ENCODE data around the gene SCAMP3.

SCAMP3 gene

GRCh38 chr1:155251566-155251965, 10.6 kb downstream of the SCAMP3 start:
- Histone ChIP-seq H3K79me1 (replicated peaks; ENCODE audit: low read length, poor library complexity, severe bottlenecking) (peaks cover 18% of the 10 kb centered on the region), H2AK5ac (ENCODE audit: low read length, severe bottlenecking) (no peak overlapping the region), H2BK120ac (ENCODE audit: low read depth, low read length) (no peak overlapping the region), H3K4me3 (ENCODE audit: insufficient read depth in 1 of 2, low read depth in 1 of 2, low read length in 2 of 2) (no peak overlapping the region), H3K18ac (ENCODE audit: low read depth in 1 of 2, low read length in 2 of 2) (no peak overlapping the region), H3K9me3 (ENCODE audit: control insufficient read depth, low read length) (no peaks in the 10 kb centered on the region), H3K27ac (ENCODE audit: low read length, poor library complexity, severe bottlenecking) (no peak overlapping the region), H3K14ac (ENCODE audit: low read length in 2 of 2) (peak overlapping the region in 1 of 2 experiments; percentile 19), H3K4ac (ENCODE audit: low read depth in 1 of 2, low read length in 2 of 2) (no peak overlapping the region), H3K9ac (ENCODE audit: low read length) (peak overlapping the region; percentile 59), H3K36me3 (ENCODE audit: control insufficient read depth in 1 of 2, insufficient read depth in 2 of 2, low read depth in 1 of 2, low read length in 2 of 2) (peaks cover 43 to 49% of the 10 kb centered on the region in 2 experiments), H4K91ac (ENCODE audit: low read length) (no peak overlapping the region), H2BK5ac (ENCODE audit: low read depth, low read length, poor library complexity, severe bottlenecking) (no peak overlapping the region), H4K8ac (ENCODE audit: low read length) (no peak overlapping the region), H3K23ac (ENCODE audit: low read length in 2 of 2) (no peak overlapping the region), H3K4me1 (ENCODE audit: control insufficient read depth, insufficient read depth, low read depth, low read length) (peaks cover 30% of the 10 kb centered on the region), H3K4me2 (ENCODE audit: low read length, poor library complexity, severe bottlenecking) (no peak overlapping the region), H2AFZ (ENCODE audit: low read depth, low read length) (no peak overlapping the region), H3K27me3 (ENCODE audit: control insufficient read depth in 1 of 2, insufficient read depth in 1 of 2, low read length in 2 of 2) (no peaks in the 10 kb centered on the region), H2BK15ac (ENCODE audit: low read depth, poor library complexity, severe bottlenecking) (no peak overlapping the region), H2BK12ac (ENCODE audit: low read length in 2 of 2) (no peak overlapping the region)
- DNase-seq = no peak
- 84% methylated on average over 6 of the region's 7 CpGs for WGBS

- H2AK5ac ChIP-seq (ENCODE audit: low read length, severe bottlenecking) = no peak overlapping the region
- peak overlapping the region in 1 of 2 experiments; percentile 79 for H3K4ac ChIP-seq (ENCODE audit: low read depth in 1 of 2, low read length in 2 of 2)
- peak overlapping the region; percentile 72 for H2AFZ ChIP-seq (ENCODE audit: low read depth, low read length)
- H3K36me3 ChIP-seq (ENCODE audit: control insufficient read depth in 1 of 2, insufficient read depth in 2 of 2, low read depth in 1 of 2, low read length in 2 of 2) = peaks cover 41 to 44% of the 10 kb centered on the region in 2 experiments
- H3K4me3 ChIP-seq (ENCODE audit: insufficient read depth in 1 of 2, low read depth in 1 of 2, low read length in 2 of 2) = no peak overlapping the region
- peak overlapping the region; percentile 95 for H4K91ac ChIP-seq (ENCODE audit: low read length)
- H3K27ac ChIP-seq (ENCODE audit: low read length, poor library complexity, severe bottlenecking) = no peak overlapping the region
- H3K18ac ChIP-seq (ENCODE audit: low read depth in 1 of 2, low read length in 2 of 2) = peak overlapping the region; percentile 75 to 78
- DNase-seq = peak; percentile 91
- H2BK12ac ChIP-seq (ENCODE audit: low read length in 2 of 2) = peak overlapping the region in 1 of 2 experiments; percentile 45
- H3K4me2 ChIP-seq (ENCODE audit: low read length, poor library complexity, severe bottlenecking) = peak overlapping the region; percentile 31
- no peak overlapping the region for H2BK5ac ChIP-seq (ENCODE audit: low read depth, low read length, poor library complexity, severe bottlenecking)
- peaks cover 23% of the 10 kb centered on the region for H3K4me1 ChIP-seq (ENCODE audit: control insufficient read depth, insufficient read depth, low read depth, low read length)
- H3K79me1 ChIP-seq (replicated peaks; ENCODE audit: low read length, poor library complexity, severe bottlenecking) = peaks cover 15% of the 10 kb centered on the region
- no peaks in the 10 kb centered on the region for H3K27me3 ChIP-seq (ENCODE audit: control insufficient read depth in 1 of 2, insufficient read depth in 1 of 2, low read length in 2 of 2)
- H3K23ac ChIP-seq (ENCODE audit: low read length in 2 of 2) = no peak overlapping the region
- 24% methylated on average over 23 of the region's 23 CpGs for whole genome bisulfite sequencing
- peak overlapping the region; percentile 34 for H2BK15ac ChIP-seq (ENCODE audit: low read depth, poor library complexity, severe bottlenecking)
- H3K9ac ChIP-seq (ENCODE audit: low read length) = peak overlapping the region; percentile 59
- H2BK120ac ChIP-seq (ENCODE audit: low read depth, low read length) = no peak overlapping the region
- no peaks in the 10 kb centered on the region for H3K9me3 ChIP-seq (ENCODE audit: control insufficient read depth, low read length)
- H4K8ac ChIP-seq (ENCODE audit: low read length) = peak overlapping the region; percentile 99
- H3K14ac ChIP-seq (ENCODE audit: low read length in 2 of 2) = peak overlapping the region in 1 of 2 experiments; percentile 82
Observed at GRCh38 chr1:155250633-155251449, 11.3 kb downstream of the SCAMP3 start.

- Histone ChIP-seq H4K91ac (ENCODE audit: low read length) (peak overlapping the region; percentile 95), H2BK15ac (ENCODE audit: low read depth, poor library complexity, severe bottlenecking) (peak overlapping the region; percentile 34), H2BK5ac (ENCODE audit: low read depth, low read length, poor library complexity, severe bottlenecking) (no peak overlapping the region), H2BK120ac (ENCODE audit: low read depth, low read length) (no peak overlapping the region), H3K4ac (ENCODE audit: low read depth in 1 of 2, low read length in 2 of 2) (peak overlapping the region in 1 of 2 experiments; percentile 79), H3K4me3 (ENCODE audit: insufficient read depth in 1 of 2, low read depth in 1 of 2, low read length in 2 of 2) (no peak overlapping the region), H2BK12ac (ENCODE audit: low read length in 2 of 2) (peak overlapping the region in 1 of 2 experiments; percentile 45), H3K18ac (ENCODE audit: low read depth in 1 of 2, low read length in 2 of 2) (peak overlapping the region; percentile 75 to 78), H2AFZ (ENCODE audit: low read depth, low read length) (peak overlapping the region; percentile 72), H3K9me3 (ENCODE audit: control insufficient read depth, low read length) (no peaks in the 10 kb centered on the region), H3K79me1 (replicated peaks; ENCODE audit: low read length, poor library complexity, severe bottlenecking) (peaks cover 15% of the 10 kb centered on the region), H3K9ac (ENCODE audit: low read length) (peak overlapping the region; percentile 59), H3K14ac (ENCODE audit: low read length in 2 of 2) (peak overlapping the region in 1 of 2 experiments; percentile 82), H2AK5ac (ENCODE audit: low read length, severe bottlenecking) (no peak overlapping the region), H3K4me2 (ENCODE audit: low read length, poor library complexity, severe bottlenecking) (peak overlapping the region; percentile 31), H3K27ac (ENCODE audit: low read length, poor library complexity, severe bottlenecking) (no peak overlapping the region), H4K8ac (ENCODE audit: low read length) (peak overlapping the region; percentile 99), H3K4me1 (ENCODE audit: control insufficient read depth, insufficient read depth, low read depth, low read length) (peaks cover 23% of the 10 kb centered on the region), H3K27me3 (ENCODE audit: control insufficient read depth in 1 of 2, insufficient read depth in 1 of 2, low read length in 2 of 2) (no peaks in the 10 kb centered on the region), H3K23ac (ENCODE audit: low read length in 2 of 2) (no peak overlapping the region), H3K36me3 (ENCODE audit: control insufficient read depth in 1 of 2, insufficient read depth in 2 of 2, low read depth in 1 of 2, low read length in 2 of 2) (peaks cover 41 to 43% of the 10 kb centered on the region in 2 experiments)
- WGBS = 46% methylated on average over 21 of the region's 28 CpGs
- DNase-seq = no peak
Observed at GRCh38 chr1:155250246-155250632, 11.9 kb downstream of the SCAMP3 start.

- H3K4me2 ChIP-seq (ENCODE audit: low read length, poor library complexity, severe bottlenecking) = no peak overlapping the region
- DNase-seq = no peak
- H3K27ac ChIP-seq (ENCODE audit: low read length, poor library complexity, severe bottlenecking) = no peak overlapping the region
- no peak overlapping the region for H3K14ac ChIP-seq (ENCODE audit: low read length in 2 of 2)
- no peak overlapping the region for H3K9ac ChIP-seq (ENCODE audit: low read length)
- H2BK5ac ChIP-seq (ENCODE audit: low read depth, low read length, poor library complexity, severe bottlenecking) = no peak overlapping the region
- no peaks in the 10 kb centered on the region for H3K27me3 ChIP-seq (ENCODE audit: control insufficient read depth in 1 of 2, insufficient read depth in 1 of 2, low read length in 2 of 2)
- H2BK12ac ChIP-seq (ENCODE audit: low read length in 2 of 2) = no peak overlapping the region
- no peak overlapping the region for H3K18ac ChIP-seq (ENCODE audit: low read depth in 1 of 2, low read length in 2 of 2)
- no peak overlapping the region for H2AK5ac ChIP-seq (ENCODE audit: low read length, severe bottlenecking)
- no peak overlapping the region for H3K4me3 ChIP-seq (ENCODE audit: insufficient read depth in 1 of 2, low read depth in 1 of 2, low read length in 2 of 2)
- no peak overlapping the region for H2BK15ac ChIP-seq (ENCODE audit: low read depth, poor library complexity, severe bottlenecking)
- H3K23ac ChIP-seq (ENCODE audit: low read length in 2 of 2) = no peak overlapping the region
- no peak overlapping the region for H4K91ac ChIP-seq (ENCODE audit: low read length)
- 94% methylated on average over 26 of the region's 26 CpGs for WGBS
- peaks cover 41 to 43% of the 10 kb centered on the region in 2 experiments for H3K36me3 ChIP-seq (ENCODE audit: control insufficient read depth in 1 of 2, insufficient read depth in 2 of 2, low read depth in 1 of 2, low read length in 2 of 2)
- peaks cover 9% of the 10 kb centered on the region for H3K79me1 ChIP-seq (replicated peaks; ENCODE audit: low read length, poor library complexity, severe bottlenecking)
- H2AFZ ChIP-seq (ENCODE audit: low read depth, low read length) = no peak overlapping the region
- H4K8ac ChIP-seq (ENCODE audit: low read length) = no peak overlapping the region
- no peak overlapping the region for H2BK120ac ChIP-seq (ENCODE audit: low read depth, low read length)
- H3K4ac ChIP-seq (ENCODE audit: low read depth in 1 of 2, low read length in 2 of 2) = no peak overlapping the region
- peaks cover 13% of the 10 kb centered on the region for H3K4me1 ChIP-seq (ENCODE audit: control insufficient read depth, insufficient read depth, low read depth, low read length)
- H3K9me3 ChIP-seq (ENCODE audit: control insufficient read depth, low read length) = no peaks in the 10 kb centered on the region
Observed at GRCh38 chr1:155247667-155248553, 14.2 kb downstream of the SCAMP3 start.

Measured in mesenchymal stem cell (in vitro differentiated cells and primary cell).